NCI-H2107 treated with DMSO at 0.1 percent for 48 hours (cell line): ENCODE data around the gene EXPH5.

Experiments
- DNase-seq: peaks from one replicate; lab custom pipeline; 2025; ENCODE audit not compliant: unreplicated experiment; lab: John Stamatoyannopoulos, UW

EXPH5 gene

DNA sequence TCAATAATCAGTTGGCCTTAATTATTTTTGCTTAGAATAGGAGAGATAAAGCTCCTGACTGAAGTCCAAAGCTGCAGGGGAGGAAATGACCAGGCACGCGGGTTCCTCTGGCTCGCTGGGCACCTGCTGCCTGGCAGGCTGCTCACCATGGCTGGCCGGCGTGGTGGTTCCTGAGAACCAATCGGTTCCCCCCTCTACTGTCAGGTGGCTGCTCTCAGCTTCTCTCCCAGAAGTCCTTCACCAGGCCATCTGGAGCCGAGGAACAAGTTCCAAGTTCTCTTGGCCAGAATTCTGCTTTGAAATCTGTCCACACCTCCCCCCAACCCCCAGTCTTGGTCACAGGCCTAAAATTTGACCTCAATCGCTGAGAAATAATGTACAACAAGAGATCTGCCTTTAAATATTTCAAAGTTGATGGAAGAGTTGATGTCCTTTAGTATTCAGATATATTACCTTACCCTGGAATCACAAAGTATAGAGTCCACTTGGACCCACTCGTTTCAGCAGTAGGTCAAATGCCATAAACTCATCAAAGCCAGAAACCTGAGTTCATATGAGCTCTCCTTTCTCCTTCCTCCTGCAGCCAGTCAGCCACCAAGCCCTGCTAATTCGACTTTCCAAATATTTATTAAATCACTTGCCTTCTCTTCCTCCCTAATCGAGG is 25.2 kb downstream of the EXPH5 start:
- no peak for DNase-seq

DNA sequence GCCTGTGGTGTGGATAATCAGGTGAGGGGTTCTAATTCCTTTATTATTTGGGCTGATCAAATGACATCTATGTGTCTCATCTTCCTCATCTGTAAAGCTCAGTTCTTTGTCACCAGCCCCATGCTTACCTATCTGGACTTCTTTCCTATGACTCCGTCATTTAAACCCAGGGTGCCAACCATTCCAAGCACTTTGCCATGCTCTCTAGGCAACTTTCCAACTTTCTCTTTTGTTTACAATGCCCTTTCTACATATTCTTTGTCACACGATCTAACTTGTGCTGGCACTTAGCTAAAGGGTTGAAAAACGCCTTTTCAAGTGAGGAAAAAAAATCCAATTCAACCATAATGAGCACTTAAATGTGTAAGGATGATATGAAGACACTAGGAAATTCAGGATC is 27.9 kb downstream of the EXPH5 start:
- peak; percentile 95 for DNase-seq

DNA sequence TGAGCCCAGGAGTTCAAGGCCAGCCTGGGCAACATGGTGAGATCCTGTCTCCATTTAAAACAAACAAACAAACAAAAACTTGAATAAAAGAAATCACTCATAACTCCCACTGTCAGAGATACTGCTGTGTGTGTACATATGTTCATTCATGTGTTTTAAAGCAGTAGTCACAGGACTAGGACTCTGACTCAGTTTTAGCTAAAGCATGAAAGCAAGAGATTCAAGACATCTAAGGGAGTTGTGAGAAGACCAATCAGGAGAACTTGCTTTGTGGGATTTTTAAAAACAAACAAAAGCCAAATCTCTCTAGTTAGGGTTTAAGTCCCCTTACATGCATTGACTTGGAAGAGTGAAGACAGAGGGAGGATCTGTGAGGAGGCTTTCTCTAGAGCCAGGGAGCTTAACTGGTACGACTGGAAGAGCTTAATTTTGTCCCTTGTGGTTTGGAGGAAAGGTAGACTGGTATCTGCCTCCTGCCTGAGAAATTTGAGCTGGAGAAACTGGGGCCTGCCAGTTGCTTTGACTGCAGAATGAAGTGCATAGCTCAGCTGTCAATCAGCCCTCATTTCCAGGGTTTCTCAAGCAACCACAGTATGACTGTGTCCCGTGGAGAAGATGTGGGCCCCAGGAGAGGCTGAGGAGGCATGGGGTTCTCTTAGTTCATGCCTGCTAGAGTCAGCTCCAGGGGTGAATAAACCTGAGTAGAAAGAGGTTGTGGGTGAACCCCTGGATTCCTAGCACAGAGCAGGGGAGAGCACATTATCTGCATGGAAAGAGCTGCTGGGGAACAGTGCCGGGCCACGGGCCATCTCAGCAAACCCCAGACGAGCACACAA is 30.6 kb downstream of the EXPH5 start:
- DNase-seq: peak; percentile 81

DNA sequence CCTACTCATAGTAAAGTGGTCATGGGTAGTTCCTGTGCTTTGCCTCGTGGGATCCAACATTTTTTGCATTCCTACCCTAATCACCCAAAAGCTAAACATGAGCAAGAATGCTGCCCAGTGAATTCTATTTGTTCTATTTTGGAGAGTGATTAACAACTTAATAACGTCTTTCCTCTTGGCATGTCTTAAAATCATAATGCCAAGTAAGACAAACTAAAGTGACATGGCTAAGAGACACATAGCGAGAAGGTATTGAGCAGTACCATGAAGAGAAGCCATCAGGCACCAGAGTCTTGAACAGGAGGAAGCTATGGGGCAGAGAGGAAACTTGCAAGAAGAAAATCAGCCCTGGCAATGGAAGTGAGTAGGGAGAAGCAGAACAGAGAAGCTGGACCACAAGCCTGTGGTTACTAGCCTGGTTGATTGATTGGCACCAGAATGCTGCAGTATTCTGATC is 32.0 kb downstream of the EXPH5 start:
- DNase-seq: no peak

DNA sequence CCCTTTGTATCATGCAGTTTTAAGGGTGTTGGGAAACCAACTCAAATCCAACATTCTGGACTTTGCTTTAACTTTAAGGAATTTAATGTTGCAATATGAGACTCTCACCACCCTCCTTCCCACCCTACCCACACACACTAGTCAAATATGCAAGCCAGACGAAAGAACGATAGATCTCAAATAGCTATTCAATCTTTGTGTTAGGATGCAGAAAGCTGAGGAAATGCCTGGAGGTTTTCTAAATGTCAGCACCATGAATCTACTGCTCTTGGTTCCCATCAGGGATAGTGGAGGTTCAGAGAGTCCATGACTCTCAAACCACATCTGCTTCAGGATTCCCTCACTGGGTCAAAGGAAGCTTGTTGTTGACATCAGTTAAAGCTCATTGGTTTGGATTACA is 33.7 kb downstream of the EXPH5 start:
- DNase-seq: no peak

DNA sequence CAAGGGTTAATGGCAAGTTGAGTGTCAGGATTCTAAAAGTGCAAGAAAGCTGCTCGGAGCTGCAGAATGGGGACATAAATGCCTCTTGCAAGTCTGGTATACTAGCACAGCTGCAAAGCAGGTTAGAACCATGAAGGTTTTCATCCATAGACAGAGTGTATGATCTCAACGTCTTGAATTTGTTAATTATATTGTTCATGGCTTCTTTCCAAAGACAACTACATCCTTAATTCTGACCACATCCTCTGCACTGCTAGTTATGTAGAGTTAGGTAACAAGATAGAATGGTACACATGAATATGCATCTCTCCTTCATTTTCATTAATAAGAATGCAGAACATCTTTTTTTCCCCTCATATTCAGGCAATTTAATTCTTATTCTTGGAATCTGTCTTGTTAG is 34.2 kb downstream of the EXPH5 start:
- no peak for DNase-seq

DNA sequence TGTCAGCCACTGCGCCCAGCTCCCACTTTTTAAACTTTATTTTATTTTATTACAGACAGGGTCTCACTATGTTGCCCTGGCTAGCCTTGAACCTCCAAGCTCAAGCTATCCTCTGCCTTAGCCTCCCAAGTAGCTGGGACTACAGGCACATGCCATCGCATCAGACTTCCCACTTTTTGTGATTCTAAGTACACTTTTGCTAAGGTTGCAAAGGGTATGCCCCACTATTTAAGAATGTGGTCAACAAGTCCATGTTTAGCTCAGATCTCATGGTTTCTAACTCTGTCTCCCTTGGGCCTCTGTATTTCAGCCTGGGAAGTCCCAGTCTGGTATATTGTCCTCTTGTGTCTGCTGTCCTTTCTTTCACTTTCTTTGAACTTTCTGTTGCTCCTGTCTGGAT is 35.3 kb downstream of the EXPH5 start:
- no peak for DNase-seq

DNA sequence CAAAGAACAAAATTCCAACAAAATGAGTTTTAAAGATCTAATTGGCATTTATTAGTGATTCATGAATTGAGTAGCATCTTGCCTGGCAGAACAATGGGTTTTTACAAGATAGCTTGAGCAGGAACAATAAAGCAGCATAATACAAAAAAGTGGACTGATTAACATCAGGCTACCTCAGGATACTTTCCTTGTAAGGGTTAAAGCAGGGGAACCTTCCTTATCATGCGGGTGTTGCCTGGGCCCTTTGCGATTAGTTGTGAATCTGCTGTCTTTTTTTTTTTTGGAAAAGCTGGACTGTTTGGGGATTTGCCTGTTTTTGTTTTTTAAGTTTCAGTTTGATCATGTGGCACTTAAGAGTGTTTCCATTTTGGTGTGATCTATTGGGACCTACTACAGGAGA is 37.5 kb downstream of the EXPH5 start:
- DNase-seq: no peak

DNA sequence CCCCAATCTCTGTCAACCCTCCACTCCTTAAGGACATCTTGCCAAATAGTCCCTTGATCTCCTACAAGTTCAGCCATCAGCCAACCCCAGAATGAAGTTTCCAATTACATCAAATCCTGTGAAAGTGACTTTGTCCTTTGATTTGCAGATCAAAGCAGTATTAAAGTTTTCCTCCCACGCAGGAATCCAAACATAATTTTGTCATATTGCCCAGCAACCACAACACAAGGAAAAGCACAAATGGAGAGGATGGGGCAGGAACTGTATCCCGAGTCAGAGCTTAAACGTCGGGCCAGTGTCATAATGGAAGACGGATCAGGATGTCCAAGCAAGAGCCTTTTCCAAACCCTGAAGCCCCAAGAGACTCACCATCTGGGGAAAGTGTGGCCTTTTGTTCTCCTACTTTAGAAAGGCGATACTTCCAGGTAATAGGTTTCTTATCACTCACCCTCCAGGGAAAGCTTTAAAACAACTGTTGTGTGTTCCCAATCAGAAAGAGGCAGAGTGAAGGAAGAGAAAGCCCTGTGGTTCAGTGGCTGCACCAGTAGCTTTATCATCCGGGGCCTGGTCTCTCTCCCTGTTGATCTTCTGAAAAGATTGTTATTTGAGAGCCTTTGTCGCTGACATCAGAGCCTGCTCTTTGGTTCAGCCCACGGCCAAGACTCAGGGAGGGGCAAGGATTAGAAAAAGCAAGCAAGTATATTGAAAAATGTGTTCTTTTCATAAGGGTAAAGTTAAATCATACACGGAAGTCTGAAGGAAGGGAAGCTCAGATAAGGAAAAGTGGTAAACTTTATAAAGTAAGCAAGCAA is 41.7 kb downstream of the EXPH5 start:
- DNase-seq: peak; percentile 71

DNA sequence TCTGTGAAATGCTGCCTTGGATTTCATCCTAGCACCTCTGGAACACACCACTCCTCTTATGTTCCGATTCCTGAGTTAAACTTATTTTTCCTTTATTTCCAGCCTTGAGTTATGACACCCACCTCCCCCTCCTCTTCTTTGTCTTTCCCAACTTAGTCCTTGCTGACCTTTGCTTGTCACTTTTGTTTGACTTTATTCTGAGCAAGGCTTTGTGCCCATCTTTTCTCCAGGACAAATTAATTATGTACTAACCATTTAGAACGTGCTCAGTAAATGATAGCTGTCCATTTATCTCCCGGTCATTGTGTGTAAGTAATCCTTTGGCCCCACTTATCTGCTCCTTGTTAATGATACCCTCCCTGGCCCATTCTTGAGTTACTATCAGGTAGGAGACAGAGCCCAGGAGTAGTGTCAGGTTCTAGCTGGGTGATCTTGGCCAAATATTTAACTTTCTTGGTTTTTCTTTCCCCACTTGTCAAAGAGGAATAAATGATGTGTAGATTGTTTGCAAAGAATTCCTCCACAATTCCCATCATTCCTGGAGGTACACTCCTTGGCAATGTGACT is 44.2 kb downstream of the EXPH5 start:
- DNase-seq: no peak

DNA sequence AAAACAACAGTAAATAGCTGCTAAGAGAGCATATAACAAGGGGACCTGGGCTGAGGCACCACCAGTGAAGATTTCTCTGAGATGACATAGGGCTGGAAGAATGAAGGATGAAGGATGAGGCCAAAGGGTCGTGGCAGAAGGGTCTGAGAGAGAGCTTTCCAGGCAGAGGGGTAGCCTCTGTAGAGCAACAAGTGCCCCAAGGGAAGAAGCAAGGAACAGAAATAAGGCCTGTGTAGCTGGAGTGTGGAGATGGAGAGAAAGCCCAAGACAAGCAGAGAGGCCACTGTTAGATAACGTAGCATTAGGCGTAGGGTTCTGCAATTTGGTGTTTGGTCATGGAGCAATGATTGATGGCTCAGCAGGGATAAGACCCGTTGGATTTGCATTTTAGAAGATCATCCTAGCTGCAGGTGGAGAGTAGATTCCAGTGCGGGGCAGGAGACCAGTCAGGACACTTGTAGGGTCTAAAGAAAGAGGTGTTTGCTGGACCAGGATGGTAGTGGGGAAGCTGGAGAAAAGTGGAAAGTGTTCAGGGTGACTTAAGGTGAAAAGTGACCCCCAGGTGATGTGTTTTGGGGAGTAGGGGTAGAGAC is 47.6 kb downstream of the EXPH5 start:
- no peak for DNase-seq

DNA sequence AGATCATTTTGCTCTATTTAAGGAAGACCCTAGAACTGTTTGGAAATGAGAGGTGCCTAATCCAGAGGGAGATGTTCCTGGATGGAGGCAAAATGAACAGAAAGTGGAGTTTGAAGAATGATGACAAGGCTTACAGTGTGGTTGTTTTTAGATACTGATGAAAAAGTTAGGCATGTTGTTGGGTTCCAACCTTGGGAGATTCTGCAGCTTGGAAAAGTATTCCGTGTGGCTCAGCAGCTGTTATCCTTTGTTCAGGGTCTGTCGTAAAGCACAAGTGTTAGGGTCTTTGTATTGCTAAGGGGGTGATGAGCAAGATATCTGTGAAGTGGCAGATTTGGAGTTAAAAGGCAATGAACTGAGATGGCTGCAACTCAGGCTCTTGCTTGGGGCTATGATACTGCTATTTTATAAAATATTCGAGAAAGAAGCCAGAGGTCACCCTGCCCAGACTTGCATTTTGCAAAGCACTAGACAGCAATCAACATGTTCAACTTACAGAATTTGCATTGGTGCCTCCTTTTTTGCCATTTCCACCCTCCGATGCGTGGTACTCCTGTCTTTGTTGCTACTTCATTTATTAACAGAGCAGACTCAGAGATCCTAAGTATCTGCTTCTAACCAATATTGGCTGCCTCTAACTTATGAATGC is 50.1 kb downstream of the EXPH5 start:
- no peak for DNase-seq

DNA sequence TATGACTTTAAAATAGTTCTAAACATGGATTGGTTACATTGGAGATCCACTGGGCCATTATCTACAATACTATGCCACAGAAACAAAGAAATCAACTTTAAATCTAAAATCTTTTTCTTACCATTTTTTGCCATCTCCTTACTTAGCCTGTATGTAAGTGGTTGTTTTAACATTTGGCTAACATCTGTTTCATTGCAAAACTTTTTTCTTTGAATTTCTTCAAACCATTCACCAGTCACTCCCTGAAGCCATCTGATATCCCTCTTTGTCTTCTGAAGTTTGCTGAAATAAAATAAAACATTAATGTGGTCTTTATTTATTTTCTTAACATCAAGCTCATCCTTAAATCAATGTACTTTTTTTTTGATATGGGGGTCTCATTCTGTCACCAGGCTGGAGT is 52.0 kb downstream of the EXPH5 start:
- DNase-seq: no peak

DNA sequence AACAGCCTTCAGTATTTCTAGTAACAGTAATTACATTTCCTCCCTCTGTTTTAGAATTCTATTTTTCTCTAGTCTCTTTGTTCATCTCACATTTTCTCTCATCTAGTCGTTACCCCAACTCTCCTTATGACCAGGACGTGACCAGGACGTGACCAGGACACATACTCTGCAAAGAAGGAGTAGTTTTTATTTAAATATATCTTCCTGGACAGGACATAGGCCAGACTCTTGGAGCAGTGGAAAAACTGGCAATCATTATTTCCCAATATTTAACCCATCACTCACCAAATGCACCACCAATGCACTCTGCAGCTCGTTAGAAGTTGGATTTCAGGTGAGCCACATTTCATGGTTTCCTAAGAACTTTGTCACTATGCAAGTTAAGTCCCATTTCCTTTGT is 55.1 kb downstream of the EXPH5 start:
- DNase-seq: no peak

DNA sequence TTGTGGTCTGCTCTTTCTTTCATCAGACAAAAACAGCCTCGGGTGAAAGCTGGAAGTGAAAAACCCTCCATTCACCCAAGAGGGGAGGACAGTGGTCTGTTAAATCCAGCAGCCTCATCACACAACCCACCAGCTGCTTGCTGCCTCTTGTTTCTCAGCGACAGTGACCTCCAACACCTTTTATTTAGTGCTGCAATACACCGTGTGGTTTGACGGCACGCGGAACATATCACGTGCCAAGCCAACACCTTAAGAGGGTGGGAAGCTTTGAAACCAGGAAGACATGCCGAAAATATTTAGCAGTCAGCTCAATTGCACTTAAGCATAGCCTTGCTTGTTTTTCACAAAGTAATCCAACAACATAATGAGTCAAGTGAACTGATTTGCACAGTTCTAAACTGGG is 55.5 kb downstream of the EXPH5 start:
- peak; percentile 79 for DNase-seq

DNA sequence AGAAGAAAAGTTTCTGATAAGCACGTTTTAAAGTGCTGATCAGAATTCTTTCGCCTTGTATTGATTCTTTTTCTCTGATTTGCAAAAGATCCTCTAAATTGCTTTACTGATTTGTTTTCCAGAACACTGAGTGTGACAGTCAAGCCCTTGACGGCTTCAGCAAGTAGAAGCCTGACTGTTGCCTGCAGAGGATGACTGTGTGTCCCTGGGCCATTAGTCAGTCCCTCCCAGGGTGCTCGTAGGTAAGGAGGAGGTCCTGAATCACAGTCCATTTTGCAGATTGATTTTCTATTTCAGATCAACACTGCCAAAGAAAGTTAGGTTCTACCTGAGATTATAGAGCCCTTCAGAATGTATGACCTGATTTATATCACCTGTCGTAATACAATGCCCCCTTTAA is 56.8 kb downstream of the EXPH5 start:
- no peak for DNase-seq

DNA sequence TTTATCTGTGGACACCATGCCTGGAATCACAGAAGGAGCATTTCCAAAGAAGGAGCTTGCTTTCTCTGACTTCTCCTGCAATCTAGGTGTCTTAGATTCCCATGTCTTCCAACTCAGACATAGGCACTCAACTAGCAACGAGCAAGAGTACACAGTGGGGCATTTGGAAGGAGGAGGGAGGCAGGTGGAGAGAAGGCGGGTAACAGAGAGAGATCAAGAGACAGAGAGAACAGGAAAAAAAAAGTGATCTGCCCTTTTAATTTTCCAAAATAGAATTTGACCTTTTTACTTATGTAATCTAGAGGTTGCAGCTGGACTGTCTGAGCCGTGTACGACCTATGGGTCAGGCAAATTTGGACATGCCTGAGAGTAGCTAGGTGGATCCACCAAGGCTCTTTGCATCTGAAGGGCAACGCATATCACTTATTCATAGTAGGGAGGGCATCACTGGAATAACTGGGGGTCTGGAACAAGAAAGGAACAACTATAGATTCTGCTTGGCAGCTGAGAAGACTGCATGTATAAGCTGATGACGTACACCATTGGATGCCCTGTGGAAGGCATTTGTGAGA is 58.1 kb downstream of the EXPH5 start:
- no peak for DNase-seq

DNA sequence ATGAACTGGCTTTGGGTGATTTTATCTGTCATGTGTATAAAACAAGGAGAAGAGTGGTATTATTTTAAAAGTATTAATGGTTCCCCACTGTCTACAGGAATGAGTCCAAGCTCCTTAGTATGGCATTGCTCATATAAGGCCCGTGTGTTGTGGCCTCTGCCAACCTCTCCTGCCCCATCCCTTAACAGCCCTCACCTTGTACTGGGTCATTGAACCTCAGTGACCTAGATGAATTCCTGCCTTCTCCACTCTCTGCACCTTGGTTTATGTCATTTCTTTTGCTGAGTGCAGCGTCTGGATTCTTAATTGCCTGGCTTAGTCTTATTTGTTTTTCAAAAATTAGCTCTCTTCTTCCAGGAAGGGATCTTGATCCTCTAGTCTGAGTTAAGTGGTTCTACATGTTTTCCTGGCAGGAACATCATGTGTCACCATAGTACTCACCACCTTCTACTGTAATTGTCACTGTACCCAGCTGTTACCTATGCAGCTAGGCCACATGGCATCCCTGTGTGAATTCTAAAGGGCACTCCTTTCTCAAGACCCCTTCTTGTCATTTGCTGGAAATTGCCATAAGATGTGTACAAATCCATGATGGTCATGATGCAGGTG is 59.2 kb downstream of the EXPH5 start:
- DNase-seq: no peak

DNA sequence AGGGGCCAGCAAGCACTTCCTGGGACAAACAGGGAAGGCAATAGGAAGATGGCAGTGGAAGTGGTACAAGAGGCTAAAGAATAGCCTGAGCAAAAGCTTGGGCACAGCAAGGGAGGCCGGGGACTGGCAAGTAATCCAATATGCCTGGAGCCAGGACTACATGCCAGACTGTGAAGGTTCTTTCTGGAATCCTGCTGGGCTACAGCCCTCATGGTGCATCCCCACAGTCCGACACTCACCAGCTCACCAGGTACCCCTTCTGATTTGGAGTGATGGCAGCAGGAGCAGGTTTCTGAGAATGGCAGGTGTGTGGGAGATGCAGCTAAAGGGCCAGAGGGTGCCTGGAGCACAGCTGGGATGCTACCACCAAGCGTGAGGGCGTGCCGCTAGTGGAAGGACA is 63.1 kb downstream of the EXPH5 start:
- DNase-seq: no peak

DNA sequence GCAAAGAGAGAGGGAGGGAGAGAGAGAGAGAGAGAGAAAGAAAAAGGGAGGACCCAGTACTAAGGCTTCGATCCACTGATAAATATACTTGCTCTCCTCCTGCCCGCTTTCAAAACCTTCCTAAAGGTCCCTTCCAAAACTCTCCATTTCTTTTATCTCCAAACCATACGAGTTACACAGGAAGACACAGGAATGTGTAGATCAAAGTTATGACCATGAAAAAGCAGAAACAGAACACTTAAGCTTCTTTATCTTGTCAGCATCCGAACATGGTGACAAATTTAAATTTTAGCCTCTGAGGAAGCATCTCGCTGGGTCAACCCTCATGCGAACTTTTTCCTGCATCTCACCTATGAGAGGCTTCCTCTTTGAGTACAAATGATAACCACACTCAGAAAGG is 66.2 kb downstream of the EXPH5 start:
- DNase-seq: no peak
